ENCODE results near the gene TRAPPC12. TPM values are rescaled to one million over a fixed set of nuclear protein-coding genes. Genes with fewer than 3 reads are reported as not detected.
A peak's percentile ranks its signal among the peaks of the same experiment; 100 is the strongest.

The TRAPPC12 gene
- total and polyA plus RNA-seq, 8 donors: 83.0 to 119 (median 100.0) TPM

DNA sequence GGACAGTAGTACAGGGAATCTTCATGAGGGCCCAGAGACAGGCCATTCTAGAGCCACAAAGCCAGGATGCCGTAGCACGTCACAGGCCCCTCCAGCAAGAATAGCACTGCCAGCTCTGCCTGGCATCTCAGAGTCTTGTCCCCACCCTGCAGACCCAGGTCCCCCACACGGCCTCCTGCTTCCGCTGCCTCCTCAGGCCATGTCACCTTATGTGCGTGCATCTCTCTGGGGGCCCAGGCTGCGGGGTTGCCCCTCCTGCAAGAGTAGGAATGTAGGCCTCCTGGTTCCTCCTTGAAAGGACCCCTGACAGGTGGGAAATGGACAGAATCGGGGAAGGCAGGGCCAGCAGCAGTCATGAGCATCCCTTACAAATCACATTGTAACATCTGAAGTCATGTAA, 90.0 kb downstream of the TRAPPC12 start:
- no peak for ATAC-seq
- intact Hi-C loops (cut with DNase I): no loop called here
- Histone ChIP-seq H3K36me3 (peaks cover 0 to 96% of the 10 kb centered on the region in 2 donors), H3K27me3 (no peaks in the 10 kb centered on the region), H3K4me3 (no peak overlapping the region), H3K27ac (peak overlapping the region; percentile 73 to 75), H3K9me3 (no peaks in the 10 kb centered on the region), H3K4me1 (peaks cover 5 to 16% of the 10 kb centered on the region in 2 donors)
- TF ChIP-seq, protein P1, sequence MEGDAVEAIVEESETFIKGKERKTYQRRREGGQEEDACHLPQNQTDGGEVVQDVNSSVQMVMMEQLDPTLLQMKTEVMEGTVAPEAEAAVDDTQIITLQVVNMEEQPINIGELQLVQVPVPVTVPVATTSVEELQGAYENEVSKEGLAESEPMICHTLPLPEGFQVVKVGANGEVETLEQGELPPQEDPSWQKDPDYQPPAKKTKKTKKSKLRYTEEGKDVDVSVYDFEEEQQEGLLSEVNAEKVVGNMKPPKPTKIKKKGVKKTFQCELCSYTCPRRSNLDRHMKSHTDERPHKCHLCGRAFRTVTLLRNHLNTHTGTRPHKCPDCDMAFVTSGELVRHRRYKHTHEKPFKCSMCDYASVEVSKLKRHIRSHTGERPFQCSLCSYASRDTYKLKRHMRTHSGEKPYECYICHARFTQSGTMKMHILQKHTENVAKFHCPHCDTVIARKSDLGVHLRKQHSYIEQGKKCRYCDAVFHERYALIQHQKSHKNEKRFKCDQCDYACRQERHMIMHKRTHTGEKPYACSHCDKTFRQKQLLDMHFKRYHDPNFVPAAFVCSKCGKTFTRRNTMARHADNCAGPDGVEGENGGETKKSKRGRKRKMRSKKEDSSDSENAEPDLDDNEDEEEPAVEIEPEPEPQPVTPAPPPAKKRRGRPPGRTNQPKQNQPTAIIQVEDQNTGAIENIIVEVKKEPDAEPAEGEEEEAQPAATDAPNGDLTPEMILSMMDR (IDR thresholded peaks at IDR 0.05): no peak
- peak in 1 of 4 donors; percentile 67 for DNase-seq

DNA sequence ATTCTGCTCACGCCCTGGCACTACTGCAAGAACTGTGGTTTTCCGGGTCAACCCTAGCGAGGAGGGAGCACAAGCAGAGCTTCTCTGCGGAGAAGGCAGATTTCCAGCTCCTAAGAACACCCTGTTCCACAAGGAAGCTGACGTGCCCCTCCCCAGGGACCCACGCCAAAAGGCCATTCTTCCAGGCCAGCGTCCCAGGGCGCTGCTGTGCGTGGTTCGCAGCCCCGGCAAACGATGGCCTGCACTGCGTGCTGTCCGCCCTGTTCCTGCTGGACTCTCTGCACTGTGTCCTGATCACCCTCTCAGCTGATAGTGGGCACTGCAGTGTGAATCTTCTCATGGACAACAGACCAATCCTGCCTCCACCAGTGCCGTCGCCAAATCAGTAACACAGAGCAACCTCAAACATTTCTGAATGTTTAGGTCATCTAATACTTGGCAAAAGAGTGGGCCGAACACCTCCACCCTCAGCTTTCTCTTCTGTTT, 90.7 kb downstream of the TRAPPC12 start:
- ATAC-seq: peak; percentile 85
- peaks cover 5 to 16% of the 10 kb centered on the region in 2 donors for H3K4me1 ChIP-seq
- intact Hi-C loops (cut with DNase I): no loop called here
- DNase-seq: peak in 2 of 4 donors; percentile 59 to 84
- TF ChIP-seq, protein P1 (IDR thresholded peaks at IDR 0.05): no peak
- H3K9me3 ChIP-seq: no peaks in the 10 kb centered on the region
- no peaks in the 10 kb centered on the region for H3K27me3 ChIP-seq
- peaks cover 0 to 95% of the 10 kb centered on the region in 2 donors for H3K36me3 ChIP-seq
- H3K27ac ChIP-seq: peak overlapping the region; percentile 73 to 75
- H3K4me3 ChIP-seq: no peak overlapping the region

- H3K36me3 ChIP-seq: peaks cover 0 to 95% of the 10 kb centered on the region in 2 donors
- peak; percentile 16 for ATAC-seq
- H3K4me3 ChIP-seq: no peak overlapping the region
- H3K9me3 ChIP-seq: no peaks in the 10 kb centered on the region
- no peak for DNase-seq
- peak overlapping the region; percentile 73 to 75 for H3K27ac ChIP-seq
- no peaks in the 10 kb centered on the region for H3K27me3 ChIP-seq
- H3K4me1 ChIP-seq: peaks cover 5 to 16% of the 10 kb centered on the region in 2 donors
- intact Hi-C loops (cut with DNase I): no loop called here
- TF ChIP-seq, protein P1 (IDR thresholded peaks at IDR 0.05): no peak
Observed at GRCh38 chr2:3470856-3471737, 91.6 kb downstream of the TRAPPC12 start.

DNA sequence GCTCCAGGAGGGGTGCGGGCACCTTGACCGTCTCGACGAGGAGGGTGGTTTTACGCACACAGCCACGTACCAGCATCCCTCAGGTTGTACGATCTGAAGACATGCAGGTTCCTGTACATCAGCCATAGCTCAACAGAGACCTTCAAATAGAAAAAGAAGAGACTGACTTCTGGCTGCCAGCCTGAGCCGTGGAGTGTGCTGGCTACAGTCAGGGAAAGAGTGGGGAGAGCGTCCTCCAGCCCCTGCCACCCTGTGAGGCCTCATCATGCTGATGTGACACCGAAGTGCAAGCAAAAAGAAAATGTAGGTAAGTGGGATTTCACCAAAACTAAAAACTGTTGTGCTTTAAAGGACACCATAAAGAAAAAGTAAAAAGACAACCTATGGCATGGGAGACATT, 92.8 kb downstream of the TRAPPC12 start:
- DNase-seq (no peak), ATAC-seq (no peak)
- H3K27me3 ChIP-seq: no peaks in the 10 kb centered on the region
- H3K27ac ChIP-seq: no peak overlapping the region
- TF ChIP-seq, protein P1 (IDR thresholded peaks at IDR 0.05): no peak
- no peaks in the 10 kb centered on the region for H3K9me3 ChIP-seq
- H3K4me1 ChIP-seq: peaks cover 5 to 16% of the 10 kb centered on the region in 2 donors
- intact Hi-C loops (cut with DNase I): no loop called here
- peaks cover 0 to 94% of the 10 kb centered on the region in 2 donors for H3K36me3 ChIP-seq
- no peak overlapping the region for H3K4me3 ChIP-seq

GRCh38 chr2:3472966-3473365, 93.5 kb downstream of the TRAPPC12 start:
- Histone ChIP-seq H3K36me3 (peaks cover 0 to 94% of the 10 kb centered on the region in 2 donors), H3K4me1 (peaks cover 5 to 16% of the 10 kb centered on the region in 2 donors), H3K4me3 (no peak overlapping the region), H3K9me3 (no peaks in the 10 kb centered on the region), H3K27ac (no peak overlapping the region), H3K27me3 (no peaks in the 10 kb centered on the region)
- DNase-seq (no peak), ATAC-seq (no peak)
- TF ChIP-seq, protein P1 (IDR thresholded peaks at IDR 0.05): no peak
- intact Hi-C loops (cut with DNase I): no loop called here

All from left lung (tissue), 10 donors.